ENCODE data around the gene TMEM163.

DNA sequence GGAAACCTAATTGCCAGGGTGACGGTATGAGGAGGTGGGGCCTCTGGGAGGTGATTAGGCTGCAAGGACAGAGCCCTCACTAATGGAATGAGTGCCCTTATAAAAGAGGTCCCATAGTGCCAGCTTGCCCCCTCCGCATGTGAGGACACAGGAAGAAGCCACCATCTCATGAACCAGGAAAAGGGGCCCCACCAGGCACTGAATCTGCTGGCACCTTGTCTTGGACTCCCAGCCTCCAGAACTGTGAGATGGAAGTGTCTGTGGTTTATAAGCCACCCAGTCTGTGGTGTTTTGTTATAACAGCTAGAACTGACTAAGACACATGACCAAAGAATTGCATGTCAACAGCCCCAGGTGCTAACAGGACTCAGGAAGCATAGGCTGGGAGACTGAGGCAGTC, 250.6 kb downstream of the TMEM163 start:
- no peak for TF ChIP-seq POLR2A (IDR thresholded peaks at IDR 0.05)
- TF ChIP-seq CTCF (IDR thresholded peaks at IDR 0.05), result no peak

Measured in thyroid gland (tissue), 4 donors.